ENCODE measurements around the gene FECH. TPM values are rescaled to one million over a fixed set of nuclear protein-coding genes. Genes with fewer than 3 reads are reported as not detected.

The FECH gene
- total RNA-seq, 1 donor from 2014 or later = 19.2 TPM

DNA sequence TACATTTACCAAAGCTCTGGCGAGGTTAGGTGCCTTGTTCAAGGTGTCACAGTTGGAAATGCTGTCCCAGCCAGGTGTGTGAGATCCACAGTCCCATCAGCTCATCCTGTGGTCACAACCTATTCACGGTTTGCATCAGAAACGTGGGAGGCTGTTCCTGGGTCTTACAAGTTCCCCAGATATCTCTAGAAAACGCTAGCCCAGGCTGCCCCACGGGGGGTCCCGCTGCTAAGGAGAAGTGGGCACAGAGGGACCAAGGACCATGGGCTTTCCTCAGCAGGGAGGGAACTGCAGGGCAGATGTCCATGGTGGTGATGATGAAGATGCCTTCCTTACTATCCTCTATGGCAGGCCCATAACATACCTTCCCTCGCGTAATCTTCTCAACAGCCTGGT, 649 bp downstream of the FECH start:
- no peaks in the 10 kb centered on the region for H3K27me3 ChIP-seq (ENCODE audit: control insufficient read depth, insufficient read depth, low read length)
- TF ChIP-seq, protein P1, sequence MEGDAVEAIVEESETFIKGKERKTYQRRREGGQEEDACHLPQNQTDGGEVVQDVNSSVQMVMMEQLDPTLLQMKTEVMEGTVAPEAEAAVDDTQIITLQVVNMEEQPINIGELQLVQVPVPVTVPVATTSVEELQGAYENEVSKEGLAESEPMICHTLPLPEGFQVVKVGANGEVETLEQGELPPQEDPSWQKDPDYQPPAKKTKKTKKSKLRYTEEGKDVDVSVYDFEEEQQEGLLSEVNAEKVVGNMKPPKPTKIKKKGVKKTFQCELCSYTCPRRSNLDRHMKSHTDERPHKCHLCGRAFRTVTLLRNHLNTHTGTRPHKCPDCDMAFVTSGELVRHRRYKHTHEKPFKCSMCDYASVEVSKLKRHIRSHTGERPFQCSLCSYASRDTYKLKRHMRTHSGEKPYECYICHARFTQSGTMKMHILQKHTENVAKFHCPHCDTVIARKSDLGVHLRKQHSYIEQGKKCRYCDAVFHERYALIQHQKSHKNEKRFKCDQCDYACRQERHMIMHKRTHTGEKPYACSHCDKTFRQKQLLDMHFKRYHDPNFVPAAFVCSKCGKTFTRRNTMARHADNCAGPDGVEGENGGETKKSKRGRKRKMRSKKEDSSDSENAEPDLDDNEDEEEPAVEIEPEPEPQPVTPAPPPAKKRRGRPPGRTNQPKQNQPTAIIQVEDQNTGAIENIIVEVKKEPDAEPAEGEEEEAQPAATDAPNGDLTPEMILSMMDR (IDR thresholded peaks at IDR 0.05; ENCODE audit: insufficient read depth, low read length, severe bottlenecking) = no peak
- DNase-seq (ENCODE audit: low read depth) = peak; percentile 7
- FAIRE-seq = no peak
- H3K4me3 ChIP-seq (ENCODE audit: low read depth, low read length) = peak overlapping the region; percentile 51
- no peaks in the 10 kb centered on the region for H3K36me3 ChIP-seq (ENCODE audit: control insufficient read depth, insufficient read depth, low read length)

DNA sequence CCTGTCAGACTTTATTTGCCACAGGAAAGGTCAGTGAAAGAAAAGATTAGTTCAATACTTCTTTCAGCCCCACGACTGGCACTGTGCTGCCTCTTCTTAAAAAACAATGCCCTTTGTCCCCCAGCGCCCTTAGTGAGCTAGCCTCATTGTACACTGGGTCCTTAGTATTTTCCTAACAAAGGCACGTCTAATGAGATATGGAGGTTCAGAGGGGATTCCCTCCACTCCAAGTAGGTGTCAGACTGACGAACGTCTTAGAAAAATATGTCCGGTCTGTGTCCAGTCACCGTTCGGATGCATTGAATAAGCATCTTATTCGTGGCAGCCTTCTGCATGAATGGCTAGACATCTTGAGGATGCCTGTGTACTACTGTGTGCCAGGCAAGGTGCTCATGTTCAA, 1.1 kb downstream of the FECH start:
- TF ChIP-seq, protein P1 (IDR thresholded peaks at IDR 0.05; ENCODE audit: insufficient read depth, low read length, severe bottlenecking) = no peak
- no peaks in the 10 kb centered on the region for H3K27me3 ChIP-seq (ENCODE audit: control insufficient read depth, insufficient read depth, low read length)
- H3K4me3 ChIP-seq (ENCODE audit: low read depth, low read length) = peak overlapping the region; percentile 51
- FAIRE-seq = no peak
- H3K36me3 ChIP-seq (ENCODE audit: control insufficient read depth, insufficient read depth, low read length) = no peaks in the 10 kb centered on the region
- peak; percentile 17 for DNase-seq (ENCODE audit: low read depth)

DNA sequence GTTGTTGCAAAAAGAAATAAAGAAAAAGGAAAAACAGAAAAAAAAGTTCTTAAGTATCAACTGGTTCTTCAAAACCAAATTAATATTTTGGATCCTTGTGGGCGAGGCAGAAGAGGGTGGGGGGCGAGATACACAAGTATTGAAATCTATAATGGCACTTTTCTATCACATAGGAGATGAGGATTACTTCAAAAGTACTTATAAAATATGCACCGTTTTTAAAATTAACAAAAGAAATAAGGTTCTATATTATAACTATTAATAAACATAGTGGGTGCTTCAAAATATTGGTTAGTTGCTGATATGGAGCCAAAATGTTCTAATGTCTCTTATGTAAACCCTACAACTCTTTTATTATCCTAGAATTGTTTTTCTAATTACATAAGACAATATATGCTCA, 2.1 kb downstream of the FECH start:
- FAIRE-seq (no peak), DNase-seq (ENCODE audit: low read depth) (no peak)
- Histone ChIP-seq H3K27me3 (ENCODE audit: control insufficient read depth, insufficient read depth, low read length) (no peaks in the 10 kb centered on the region), H3K36me3 (ENCODE audit: control insufficient read depth, insufficient read depth, low read length) (peaks cover 1% of the 10 kb centered on the region), H3K4me3 (ENCODE audit: low read depth, low read length) (no peak overlapping the region)
- TF ChIP-seq, protein P1 (IDR thresholded peaks at IDR 0.05; ENCODE audit: insufficient read depth, low read length, severe bottlenecking) = no peak

DNA sequence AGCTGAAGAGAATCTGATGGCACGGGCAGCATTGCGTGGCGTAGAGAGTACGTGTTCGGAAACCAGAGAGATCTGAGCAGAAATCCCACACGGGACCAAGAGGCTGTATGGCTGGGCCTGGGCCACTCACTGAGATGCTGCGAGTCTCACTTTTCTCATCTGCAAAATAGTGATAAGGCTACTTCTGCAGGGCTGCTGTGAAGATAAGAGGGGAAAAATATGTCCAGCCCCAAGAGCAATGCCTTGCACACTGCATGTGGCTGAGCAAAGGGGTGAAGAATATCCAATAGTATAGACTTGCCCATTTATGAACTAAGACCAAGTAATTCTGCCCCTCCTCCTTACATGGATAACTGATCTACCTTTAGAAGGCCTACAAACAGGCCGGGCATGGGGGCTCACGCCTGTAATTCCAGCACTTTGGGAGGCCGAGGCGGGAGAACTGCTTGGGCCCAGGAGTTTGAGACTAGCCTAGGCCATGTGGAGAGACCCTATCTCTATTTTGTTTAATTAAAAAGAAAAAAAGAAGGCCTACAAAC, 3.1 kb downstream of the FECH start:
- FAIRE-seq = no peak
- TF ChIP-seq, protein P1 (IDR thresholded peaks at IDR 0.05; ENCODE audit: insufficient read depth, low read length, severe bottlenecking) = no peak
- no peak overlapping the region for H3K4me3 ChIP-seq (ENCODE audit: low read depth, low read length)
- H3K27me3 ChIP-seq (ENCODE audit: control insufficient read depth, insufficient read depth, low read length) = no peaks in the 10 kb centered on the region
- peaks cover 1% of the 10 kb centered on the region for H3K36me3 ChIP-seq (ENCODE audit: control insufficient read depth, insufficient read depth, low read length)
- DNase-seq (ENCODE audit: low read depth) = no peak

DNA sequence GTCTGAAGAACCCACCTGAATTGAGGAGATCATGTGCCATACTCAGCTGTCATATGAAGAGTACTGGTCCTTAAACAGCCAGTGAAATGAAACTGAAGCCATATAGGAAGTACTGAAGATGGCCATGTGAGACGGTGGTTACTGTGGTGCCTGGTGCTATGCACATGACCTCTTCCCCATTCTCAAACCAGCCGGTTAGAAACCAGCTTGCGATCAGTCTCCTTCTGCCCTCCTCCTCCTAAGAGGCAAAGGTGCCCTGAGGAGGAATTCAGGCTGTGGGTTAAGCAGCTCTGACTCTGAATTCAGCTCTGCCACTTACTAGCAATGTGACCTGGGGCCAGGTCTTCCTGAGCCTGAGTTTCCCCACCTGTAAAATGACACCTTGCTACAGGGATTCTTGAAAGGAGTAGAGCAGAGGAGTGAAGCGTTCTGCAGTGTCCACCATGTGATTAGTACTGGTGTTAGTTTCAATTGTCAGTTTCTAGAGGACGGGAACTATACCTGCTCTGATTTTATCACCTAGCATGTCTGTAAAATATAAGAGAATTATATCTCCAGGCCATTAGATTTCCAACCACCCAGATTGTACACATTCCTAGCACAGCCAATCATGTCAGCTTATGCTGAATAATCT, 5.1 kb downstream of the FECH start:
- Histone ChIP-seq H3K36me3 (ENCODE audit: control insufficient read depth, insufficient read depth, low read length) (peaks cover 1% of the 10 kb centered on the region), H3K4me3 (ENCODE audit: low read depth, low read length) (no peak overlapping the region), H3K27me3 (ENCODE audit: control insufficient read depth, insufficient read depth, low read length) (no peaks in the 10 kb centered on the region)
- FAIRE-seq = no peak
- DNase-seq (ENCODE audit: low read depth) = no peak
- TF ChIP-seq, protein P1 (IDR thresholded peaks at IDR 0.05; ENCODE audit: insufficient read depth, low read length, severe bottlenecking) = no peak

DNA sequence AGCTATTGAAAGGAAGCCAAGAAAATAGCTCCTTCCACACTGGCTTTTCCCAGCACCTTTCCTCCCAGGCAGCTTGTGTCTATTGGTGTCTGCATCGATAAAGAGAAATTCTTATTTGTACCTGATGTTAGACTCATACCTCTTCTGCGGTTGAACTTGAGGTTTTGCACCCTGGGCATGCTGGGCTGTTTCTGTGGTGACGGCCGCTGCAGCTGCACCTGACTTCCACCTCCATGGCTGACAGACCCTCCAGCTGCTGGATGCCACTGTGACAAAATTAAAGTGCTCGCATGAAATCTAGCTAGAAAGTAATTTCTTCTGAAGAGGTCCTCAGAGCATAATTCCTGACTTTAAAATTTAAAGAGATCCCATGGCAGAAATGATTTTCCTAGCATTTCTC, 6.6 kb downstream of the FECH start:
- no peak for FAIRE-seq
- DNase-seq (ENCODE audit: low read depth) = no peak
- no peak overlapping the region for H3K4me3 ChIP-seq (ENCODE audit: low read depth, low read length)
- H3K36me3 ChIP-seq (ENCODE audit: control insufficient read depth, insufficient read depth, low read length) = peaks cover 1% of the 10 kb centered on the region
- H3K27me3 ChIP-seq (ENCODE audit: control insufficient read depth, insufficient read depth, low read length) = no peaks in the 10 kb centered on the region
- TF ChIP-seq, protein P1 (IDR thresholded peaks at IDR 0.05; ENCODE audit: insufficient read depth, low read length, severe bottlenecking) = no peak

Data from bronchial epithelial cell (primary cell).